HG03521 (cell line): Measurements from ENCODE around the gene TAS2R60.

ENCODE experiments used
- ATAC-seq: cut with Tn5 transposase; IDR thresholded peaks from one replicate; pipeline ENCODE4 v1.9.1; 2021; ENCODE audit warnings: mild to moderate bottlenecking, moderate library complexity; ENCODE audit not compliant: unreplicated experiment

The TAS2R60 gene

DNA sequence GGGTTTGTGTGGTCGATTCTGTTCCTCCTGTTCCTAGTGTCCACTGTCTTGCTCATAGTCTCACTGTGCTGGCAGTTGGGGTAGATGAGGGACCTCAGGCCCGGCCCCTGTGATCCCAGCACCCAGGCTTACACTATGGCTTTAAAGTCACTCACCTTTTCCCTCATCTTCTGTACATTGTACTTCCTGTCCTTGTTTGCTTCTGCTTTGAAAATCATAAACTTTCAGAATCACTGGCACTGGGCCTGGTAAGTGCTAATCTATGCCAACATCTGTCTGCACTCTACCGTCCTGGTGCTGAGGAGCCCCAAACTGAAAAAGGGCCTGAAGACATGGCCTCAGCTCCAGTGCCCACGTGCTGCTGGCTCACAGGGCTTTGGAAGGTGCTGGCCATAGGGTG, 5.7 kb upstream of the TAS2R60 start:
- no peak for ATAC-seq

DNA sequence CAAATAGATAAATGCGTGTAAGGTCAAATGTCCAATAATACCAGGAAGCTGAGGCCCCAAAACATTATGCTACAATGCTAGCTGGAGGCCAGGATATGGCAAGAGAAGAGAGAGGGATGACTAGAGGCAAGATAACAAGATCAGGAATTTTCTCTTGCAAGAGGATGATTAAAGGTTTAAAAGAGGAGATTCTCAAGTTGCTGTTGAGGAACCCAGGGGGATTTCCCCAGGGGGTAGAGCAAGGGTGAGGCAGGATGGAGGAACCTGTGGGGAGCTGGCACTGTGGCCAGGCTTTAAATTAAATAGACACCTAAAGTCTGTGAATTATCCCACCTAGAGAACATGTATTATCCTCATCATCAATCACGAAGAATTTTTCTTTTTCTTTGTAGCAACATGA, 3.4 kb upstream of the TAS2R60 start:
- no peak for ATAC-seq

DNA sequence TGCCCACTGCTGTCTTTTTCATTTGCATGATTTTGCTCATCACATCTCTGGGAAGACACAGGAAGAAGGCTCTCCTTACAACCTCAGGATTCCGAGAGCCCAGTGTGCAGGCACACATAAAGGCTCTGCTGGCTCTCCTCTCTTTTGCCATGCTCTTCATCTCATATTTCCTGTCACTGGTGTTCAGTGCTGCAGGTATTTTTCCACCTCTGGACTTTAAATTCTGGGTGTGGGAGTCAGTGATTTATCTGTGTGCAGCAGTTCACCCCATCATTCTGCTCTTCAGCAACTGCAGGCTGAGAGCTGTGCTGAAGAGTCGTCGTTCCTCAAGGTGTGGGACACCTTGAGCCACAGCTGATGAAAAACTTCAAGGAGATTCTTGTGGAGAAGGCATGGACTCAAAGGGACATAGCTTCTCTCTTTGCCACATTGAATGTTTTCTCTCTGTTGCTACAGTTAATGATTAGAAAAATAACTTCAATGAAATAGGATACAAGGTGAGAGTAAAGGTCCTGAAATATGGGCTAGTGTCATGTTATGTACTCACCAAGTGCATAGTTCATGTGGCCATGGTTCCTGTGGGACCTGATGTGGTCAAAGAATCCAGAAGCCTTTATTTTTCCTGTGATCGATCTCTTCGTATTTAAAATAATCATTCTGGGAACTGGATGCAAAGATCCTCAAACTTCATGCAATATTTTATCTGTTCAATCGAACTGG, 970 bp downstream of the TAS2R60 start:
- ATAC-seq, result no peak

DNA sequence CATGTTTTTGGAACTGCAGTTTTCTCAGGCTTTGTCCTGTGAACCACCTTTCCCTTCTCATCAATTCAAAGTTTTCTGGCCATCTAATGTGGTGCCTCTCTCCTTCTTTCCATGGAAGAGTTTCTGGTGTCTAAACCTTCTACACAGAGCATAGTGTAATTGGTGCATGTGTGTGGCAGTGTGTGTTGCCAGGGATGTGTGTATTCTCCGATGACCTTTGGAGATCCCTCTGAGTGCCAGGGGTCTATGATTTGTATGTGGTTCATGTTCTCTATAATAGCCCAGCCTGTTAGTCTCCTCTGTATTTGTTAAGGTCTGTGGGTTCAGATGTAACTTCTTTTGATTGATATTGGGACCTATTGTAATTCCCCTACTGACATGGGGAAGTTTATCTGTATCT, 1.5 kb downstream of the TAS2R60 start:
- no peak for ATAC-seq

DNA sequence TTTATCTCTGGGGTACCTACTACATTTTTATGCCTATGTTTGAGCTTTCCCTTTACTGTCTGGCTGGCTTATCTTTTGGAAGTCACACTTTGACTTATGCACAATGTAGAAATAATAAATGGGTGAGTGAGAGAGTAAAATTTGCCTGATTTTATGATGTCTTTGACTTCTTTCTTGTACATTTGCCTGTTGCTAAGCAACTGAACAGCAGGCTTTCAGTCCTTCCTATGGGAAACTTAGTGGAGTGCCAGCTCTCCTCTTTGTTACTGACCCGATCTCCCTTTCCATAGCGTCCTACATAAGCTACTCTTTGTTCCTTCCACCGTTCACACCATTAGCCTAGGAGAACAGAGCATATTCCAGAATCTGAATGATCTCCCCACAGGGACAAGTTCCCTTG, 4.2 kb downstream of the TAS2R60 start:
- no peak for ATAC-seq

DNA sequence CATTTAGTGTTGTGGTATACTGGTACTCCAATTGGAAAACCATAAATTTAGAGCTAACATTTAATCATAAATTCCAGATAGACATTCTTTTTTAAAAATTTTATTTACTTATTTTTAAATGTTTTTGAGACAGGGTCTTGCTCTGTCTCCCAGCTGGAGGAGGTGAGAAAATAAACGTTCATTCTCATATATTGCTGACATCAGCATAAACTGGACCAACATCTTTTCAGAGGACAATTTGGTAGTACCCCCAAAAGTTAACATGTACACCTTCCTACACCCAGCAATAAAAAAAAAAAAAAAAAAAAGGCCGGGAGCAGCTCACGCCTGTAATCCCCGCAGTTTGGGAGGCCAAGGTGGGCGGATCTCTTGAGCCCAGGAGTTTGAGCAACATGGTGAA, 5.2 kb downstream of the TAS2R60 start:
- no peak for ATAC-seq

DNA sequence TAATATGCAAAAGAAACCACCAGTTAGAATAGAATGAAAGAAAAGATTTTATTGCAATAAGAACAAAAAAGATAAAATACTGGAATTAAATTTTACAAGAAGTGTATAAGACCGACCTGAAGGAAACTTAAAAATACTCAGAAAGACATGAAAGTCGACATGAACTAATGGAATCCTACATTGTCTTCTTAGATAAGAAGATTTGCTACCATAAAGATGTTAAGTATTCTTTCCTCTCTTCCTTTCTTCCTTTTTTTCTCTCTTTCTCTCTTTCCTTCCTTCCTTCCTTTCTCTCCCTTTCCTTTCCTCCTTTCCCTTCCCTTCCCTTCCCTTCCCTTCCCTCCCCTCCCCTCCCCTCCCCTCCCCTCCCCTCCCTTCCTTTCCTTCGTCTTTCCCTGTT, 6.5 kb downstream of the TAS2R60 start:
- ATAC-seq, result no peak

DNA sequence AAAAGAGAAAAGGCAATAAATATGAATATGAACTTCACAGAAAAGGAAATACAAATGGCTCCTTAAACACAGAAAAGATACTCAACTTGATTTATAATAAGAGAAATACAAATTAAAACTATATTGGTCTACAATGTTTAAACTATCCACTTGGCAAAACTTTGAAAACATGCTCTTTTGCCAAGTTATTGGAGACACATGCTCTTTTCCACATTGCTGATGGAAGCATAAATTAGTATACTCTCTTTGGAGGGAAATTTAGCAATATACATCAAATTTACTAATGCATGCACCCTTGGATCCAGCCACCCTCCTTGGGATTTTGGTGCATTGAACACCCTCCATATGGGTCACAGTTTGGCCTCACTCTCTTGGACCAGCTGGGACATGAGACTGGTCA, 7.9 kb downstream of the TAS2R60 start:
- no peak for ATAC-seq

DNA sequence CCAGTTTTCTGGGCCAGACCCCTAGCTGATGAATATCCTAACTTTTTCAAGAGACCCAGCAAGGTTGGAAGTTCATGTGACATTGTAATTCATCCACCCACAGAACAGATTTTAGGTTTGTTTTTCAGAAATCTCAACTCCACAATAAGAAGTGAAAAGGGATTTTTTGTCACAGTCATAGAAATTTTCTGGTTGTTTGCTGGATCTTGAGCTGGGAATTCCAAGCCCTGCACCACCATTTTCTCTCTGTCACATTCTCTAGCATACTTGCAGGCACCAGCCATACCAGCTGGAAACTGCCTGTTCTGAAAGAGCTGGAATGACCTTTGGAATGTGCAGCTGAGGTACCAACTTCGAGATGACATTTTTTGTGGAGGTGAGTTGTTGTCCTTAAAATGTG, 8.5 kb downstream of the TAS2R60 start:
- no peak for ATAC-seq

DNA sequence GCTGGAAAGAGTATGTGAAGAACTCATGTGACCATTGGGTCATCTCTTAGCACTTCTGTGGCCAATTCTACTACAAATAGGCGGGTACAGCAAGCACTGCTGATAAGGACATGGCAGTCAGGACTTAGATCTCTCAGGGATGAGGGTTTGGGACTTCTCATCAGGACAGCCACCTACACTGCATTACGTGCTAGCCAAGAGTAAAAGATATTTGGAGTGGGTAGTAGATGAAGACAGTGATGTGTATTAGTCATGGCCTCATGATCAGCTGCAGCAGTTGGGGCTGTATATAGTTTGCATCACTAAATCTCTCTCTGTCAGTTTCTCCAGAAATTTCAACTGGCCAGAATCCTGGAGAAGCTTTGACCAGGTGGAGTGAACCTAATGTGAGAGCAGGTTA, 9.2 kb downstream of the TAS2R60 start:
- ATAC-seq, result no peak

DNA sequence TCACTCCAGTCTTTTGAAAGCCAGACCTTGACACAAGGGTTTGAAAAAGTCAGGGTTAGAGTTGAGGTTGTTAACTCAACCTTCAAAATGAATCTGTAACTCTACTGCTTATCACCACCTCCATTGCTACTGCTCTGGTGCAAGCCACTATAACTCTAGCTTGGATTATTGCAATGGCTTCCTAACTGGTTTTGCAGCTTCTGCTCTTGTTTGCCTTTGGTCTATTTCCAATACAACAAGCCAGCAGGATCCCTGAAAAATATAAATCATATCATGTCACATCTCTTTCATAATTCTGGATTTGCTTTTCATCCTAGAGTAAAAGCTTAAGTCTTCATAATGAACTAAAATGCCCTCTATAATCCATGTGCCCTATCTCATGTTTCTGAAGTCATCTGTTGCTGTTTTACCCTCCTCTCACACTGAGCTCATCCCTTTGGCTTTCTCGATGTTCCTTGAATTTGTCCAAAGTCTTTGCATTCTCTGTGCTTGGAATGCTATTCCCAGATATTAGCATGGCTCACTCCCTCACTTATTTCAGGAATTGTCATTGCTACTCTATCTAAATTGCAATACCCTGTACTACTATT, 10.9 kb downstream of the TAS2R60 start:
- ATAC-seq, result no peak

DNA sequence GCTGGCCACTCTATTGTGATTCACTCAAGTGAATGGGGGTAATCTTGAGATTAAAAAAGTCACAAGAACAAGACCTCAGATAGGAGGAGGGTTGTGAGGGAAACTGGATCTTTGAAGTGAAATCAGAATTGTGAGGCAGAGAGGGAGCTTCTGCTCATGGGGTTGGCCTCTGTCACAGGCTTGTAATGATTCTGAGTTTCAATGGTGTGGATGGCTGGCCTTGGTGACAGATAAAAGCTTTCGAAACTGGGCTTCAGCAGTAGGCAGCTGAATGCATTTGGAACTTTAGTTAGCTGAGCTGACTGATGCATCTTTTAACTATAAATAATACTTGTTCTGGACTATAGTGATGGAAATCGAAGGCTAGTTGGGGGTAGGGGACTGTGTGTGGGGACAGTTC, 12.2 kb downstream of the TAS2R60 start:
- ATAC-seq, result no peak

DNA sequence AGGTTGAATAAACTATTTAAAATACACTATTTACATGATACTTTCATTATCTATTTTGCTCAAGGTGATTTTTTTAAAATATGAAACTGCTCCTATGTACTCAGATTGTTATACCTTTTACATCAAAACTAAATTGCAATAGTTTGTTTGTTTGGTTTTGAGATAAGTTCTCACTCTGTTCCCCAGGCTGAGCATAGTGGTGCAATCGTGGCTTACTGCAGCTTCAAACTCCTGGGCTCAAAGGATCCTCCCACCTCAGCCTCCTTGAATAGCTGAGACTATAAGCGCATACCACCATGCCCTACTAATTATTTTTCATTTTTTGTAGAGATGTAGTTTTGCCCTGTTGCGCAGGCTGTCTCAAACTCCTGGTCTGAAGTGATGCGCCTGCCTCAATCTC, 12.7 kb downstream of the TAS2R60 start:
- no peak for ATAC-seq

DNA sequence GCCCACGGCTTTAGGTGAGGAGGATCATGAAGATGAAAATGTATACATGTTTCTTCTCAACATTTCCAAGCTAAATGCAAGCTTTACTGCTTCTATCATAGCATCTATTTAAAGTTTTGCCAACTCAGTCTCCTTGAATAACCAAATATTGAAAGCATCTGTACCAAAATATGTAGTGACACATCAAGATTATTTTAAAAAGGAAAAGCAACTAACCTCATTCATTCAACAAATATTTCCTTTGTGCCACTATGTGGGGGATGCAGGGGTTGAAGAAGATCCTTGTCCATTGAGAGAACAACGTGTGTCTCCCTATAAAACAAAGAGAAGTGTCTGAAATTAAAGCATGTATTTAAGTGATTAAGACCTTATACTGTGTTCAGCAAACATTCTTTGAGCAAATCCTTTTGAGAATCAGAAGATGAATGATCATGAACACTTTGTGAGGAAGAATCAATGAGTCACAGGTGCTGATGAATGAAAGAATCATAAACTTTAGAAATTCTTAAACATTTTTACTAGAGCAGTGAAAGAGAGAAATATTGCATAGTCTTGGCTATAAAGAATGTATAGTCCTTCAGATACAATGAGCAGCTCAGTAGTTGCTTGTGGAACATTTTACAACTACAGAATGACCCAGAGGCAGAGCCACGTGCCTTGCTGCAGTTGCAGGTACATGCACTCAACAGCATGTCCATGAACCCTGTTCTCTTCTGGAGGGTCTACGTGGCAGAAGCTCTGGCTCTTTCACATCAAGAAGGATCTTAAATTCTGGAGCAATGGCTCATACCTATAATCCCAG, 13.9 kb downstream of the TAS2R60 start:
- ATAC-seq, result no peak

DNA sequence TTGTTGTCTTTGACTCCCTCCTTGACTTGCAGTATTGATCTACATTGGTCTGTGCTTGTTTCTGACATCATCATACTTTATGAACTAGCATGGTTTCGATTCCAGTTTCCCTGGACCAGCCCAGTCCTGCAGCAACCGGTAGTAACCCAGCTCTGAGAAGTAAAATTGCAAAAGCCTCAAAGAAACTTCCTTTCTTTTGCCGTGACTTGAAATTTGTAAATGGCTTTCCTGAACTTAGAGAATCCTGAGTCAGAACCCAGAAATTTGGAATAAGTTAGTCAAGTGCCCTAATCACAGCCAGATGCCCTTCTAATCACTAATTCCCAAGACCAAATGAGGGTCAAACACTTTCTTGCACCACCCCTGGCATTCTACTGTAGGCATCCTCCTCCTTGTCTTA, 15.0 kb downstream of the TAS2R60 start:
- ATAC-seq, result no peak

DNA sequence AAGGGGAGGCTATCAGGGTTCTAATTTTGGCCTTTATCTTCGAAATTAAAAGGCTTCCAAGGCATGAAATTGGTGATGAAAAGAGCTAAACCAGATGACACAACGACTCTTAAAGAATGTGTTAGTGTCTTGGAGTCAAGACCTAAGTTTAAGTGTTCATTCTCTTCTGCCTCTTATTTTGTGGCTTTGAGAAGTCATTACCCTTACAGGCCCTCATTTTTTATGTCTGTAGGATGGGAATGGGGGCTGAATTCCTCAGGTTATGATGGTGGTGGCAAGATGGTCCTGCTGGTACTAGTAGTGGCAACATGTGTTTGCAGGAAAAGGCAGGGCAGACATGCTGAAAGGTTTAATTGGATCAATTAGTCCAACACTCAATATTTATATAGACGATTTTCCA, 15.4 kb downstream of the TAS2R60 start:
- no peak for ATAC-seq

DNA sequence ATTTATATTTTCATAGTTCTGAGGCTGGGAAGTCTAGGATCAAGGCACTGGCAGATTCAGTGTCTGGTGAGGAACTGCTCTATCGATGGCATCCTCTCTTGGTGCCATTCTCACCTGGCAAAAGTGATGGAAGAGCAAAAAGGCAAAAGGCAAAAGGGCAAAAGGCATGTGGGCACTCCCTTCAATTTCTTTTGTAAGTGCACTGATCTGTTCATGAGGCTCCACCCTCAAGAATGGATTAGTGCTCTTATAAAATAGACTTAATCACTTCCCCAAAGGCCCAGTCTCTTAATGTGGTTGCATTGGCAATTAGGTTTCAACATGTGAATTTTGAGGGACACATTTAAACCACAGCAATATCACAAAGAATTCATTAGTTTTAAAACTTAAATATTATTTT, 16.1 kb downstream of the TAS2R60 start:
- no peak for ATAC-seq

DNA sequence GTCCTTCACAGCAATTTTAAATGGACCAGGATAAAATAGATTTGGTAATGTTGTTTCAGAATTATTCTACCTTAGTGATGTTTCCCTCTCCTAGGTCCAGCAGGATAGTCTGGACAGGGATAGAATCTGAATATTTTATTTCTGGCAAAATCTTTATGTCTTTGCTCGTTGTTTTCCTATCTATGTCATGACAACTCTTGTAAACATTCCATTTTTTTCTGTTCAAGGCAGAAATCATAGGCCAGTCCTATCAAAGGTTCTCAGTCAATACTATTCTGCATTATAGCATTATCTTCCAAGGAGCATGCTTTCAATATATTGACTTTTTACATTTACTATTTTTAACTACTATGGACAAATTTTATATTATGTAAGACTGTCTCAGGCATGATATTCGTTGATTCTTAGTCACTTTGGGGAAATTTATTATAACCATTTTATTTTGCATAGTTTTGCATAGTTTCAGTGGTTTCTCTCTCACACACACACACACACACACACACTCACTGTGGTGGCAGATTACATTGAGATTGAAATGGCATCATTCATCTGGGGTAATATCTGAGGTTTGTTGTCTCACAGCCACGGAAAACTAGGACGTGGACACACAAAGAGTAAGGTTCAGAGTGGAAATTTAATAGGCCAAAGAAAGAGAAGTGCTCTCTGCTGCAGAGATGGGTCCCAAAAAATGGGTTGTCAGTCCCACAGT, 17.2 kb downstream of the TAS2R60 start:
- no peak for ATAC-seq

DNA sequence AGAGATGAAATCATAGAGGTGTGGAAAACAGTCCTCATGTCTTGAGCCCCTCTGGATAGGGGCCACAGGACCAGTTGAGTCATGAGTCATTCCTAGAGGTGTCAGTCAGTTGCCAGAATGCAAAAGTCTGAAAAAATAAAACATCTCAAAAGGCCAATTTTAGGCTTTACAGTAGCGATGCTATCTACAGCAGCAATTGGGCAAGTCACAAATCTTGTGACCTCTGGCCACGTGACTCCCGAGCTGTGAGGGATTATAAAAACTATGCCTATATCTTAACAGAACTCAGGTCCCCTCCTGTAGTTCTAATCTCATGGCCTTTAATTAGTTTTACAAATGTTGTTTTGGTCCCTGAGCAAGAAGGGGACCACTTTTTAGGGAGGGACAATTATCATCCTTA, 18.8 kb downstream of the TAS2R60 start:
- no peak for ATAC-seq

DNA sequence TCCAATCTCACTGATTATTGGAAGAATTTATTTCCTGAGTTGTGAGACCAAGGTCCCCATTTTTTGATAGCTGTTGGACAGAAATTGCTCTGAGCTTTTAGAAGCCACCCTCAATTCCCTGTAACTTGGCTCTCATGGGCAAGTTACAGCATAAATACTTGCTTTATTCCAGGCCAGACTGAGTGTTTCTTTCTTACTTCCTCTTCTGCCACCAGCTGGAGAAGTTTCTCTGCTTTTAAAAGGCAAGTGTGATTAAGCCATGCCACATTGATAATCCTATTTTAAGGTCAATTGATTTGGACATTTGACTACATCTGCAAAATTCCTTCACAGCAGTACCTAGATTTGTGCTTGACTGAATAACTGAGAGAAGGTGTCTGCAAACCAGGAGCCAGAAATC, 20.3 kb downstream of the TAS2R60 start:
- no peak for ATAC-seq

DNA sequence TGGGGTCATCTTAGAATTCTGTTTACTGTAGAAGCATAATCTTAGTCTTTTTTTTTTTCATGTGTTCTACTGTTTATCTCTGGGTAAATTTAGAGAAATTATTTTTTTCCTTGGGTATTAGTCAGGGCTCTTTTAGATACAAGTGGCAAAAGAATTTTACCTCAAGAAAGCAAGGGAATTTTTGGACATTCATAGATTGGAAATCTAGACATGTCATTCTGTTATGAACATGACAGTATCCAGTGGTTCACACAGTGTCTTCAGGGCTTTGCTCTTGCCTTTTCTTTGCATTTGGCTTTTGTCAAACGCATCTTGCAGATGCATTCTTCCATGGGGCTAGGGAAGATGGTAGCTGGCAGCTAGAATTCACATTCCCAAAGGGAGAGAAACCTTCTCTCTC, 20.7 kb downstream of the TAS2R60 start:
- ATAC-seq, result no peak

DNA sequence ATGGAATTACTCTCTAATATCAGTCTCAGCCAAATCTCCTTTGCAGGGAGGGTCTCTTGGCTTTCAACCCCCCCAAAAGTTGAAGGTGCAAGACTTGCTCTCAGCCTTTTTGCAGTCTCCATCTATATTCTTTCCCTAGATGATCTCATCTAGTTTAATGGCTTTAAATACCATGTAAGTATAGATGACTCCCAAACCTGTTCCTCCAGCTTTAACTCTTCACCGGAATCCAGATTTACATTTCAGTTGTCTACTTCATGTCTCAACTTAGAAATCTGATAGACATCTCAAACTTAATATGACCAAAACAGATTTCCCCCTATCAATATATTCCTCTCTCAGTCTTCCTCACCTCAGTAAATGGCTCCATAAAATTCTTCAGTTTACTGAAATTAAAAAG, 24.5 kb downstream of the TAS2R60 start:
- ATAC-seq, result no peak
